HG02981 (cell line): ENCODE data around the gene STPG4.
"Not testable (repeated sequence)": the region's sequence is repeated elsewhere in the genome, so short reads cannot be mapped to it uniquely, and the experiment has no call there.

Experiments
- ATAC-seq: cut with Tn5 transposase; IDR thresholded peaks from one replicate; pipeline ENCODE4 v1.9.1; 2021; ENCODE audit warnings: mild to moderate bottlenecking, moderate library complexity; ENCODE audit not compliant: unreplicated experiment

STPG4 gene

DNA sequence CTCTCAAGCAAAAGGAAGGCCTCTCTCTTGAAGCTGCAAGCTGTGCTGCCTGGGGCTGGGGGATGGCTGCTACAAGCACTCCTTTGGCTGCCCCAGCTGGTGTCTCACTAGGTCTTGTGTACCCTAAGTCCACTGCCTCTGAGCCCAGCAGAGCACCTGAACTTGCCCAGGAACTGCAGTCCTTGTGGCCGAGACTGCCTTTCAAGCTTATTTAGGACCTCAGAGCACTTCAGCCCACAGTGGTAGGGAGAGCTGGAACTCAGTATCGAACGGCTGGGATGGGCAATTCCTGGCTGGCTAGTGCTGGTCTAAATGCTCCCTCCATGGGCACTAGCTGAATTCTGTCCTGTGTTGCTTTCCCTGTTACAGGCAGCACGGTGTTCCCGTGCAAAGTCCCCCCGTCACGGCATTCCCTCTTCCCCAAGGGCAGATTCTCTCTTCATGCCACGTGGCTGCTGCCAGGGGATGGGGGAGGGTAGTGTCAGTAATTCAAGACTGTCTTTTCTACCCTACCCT lies 25.9 kb downstream of the STPG4 start:
- ATAC-seq: no peak

DNA sequence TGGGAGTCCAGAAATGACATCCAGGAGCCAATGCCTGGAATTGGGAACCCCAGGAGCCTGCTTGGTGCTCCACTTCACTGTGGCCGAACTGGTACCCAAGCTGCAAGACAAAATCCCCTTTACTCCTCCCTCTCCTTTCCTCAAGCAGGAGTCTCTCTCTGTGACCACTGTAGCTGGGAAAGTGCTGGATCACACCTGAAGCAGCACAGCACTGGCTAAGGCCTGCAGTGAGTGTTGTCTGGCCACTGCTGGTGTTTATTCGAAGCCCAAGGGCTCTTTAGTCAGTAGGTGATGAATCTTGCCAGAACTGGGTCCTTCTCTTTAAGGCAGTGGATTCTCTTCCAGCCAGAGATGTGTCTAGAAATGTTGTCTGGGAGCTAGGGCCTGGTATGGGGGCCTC lies 26.4 kb downstream of the STPG4 start:
- no peak for ATAC-seq

GRCh38 chr2:47127862-47128543 lies 27.1 kb downstream of the STPG4 start:
- no peak for ATAC-seq

DNA sequence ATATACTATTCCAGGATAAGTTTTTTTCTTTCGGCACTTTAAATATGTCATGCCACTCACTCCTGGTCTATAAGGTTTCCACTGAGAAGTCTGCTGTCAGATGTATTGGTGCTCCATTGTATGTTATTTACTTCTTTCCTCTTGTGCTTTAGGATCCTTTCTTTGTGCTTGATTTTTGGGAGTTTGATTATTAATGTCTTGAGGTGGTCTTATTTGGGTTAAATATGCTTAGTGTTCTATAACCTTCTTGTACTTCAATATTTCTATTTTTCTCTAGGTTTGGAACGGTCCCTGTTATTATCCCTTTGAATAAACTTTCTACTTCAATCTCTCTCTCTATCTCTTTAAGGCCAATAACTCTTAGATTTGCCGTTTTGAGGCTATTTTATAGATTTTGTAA lies 28.3 kb downstream of the STPG4 start:
- no peak for ATAC-seq

DNA sequence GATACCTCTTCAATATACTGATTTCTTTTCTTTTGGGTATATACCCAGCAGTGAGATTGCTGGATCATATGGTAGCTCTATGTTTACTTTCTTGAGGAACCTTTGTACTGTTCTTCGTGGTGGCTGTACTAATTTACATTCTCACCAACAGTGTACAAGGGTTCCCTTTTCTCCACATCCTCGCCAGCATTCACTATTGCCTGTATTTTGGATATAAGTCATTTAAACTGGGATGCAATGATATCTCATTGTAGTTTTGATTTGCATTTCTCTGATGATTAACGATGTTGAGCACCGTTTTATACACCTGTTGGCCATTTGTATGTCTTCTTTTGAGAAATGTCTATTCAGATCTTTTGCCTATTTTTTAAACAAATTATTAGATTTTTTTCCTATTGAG lies 30.4 kb downstream of the STPG4 start:
- ATAC-seq: not testable (repeated sequence)

GRCh38 chr2:47120424-47120823 lies 34.7 kb downstream of the STPG4 start:
- ATAC-seq: not testable (repeated sequence)

- ATAC-seq: no peak
Measured at GRCh38 chr2:47119001-47119400, 36.1 kb downstream of the STPG4 start.

DNA sequence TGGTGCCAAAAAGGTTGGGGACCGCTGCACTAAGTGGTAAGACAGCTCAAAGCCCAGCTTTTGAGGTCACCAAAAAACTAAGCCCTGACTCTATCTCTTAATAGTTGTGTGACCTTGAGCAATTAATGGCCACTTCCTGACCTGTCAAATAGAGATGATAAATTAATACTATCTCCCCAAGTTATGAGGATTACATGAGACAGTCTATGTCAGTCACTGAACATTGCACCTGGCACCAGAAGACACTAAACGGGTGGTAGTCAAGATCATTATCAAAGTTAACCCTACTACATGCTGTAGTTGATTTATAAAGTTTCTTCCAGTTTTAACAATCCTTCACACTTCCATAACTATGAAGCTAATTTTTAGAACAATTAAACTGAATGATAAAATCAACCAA lies 36.5 kb downstream of the STPG4 start:
- no peak for ATAC-seq

- no peak for ATAC-seq
Measured at GRCh38 chr2:47112665-47113435, 42.3 kb downstream of the STPG4 start.

- no peak for ATAC-seq
Measured at GRCh38 chr2:47109680-47110079, 45.4 kb downstream of the STPG4 start.

DNA sequence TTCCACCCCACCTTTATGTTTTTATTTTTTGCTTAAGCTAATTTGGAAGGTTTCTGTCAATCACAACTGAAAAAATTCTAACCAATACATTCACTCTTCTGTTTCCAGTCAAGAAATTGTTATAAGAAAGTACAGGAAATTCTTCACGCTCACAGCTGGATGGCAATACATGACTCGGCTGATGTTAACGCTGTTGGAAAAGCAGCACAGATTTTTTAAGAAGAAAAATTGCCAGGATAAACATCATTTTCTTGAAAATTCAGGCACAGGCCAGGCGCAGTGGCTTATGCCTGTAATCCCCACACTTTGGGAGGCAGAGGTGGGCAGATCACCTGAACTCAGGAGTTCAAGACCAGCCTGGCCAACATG lies 46.1 kb downstream of the STPG4 start:
- no peak for ATAC-seq

DNA sequence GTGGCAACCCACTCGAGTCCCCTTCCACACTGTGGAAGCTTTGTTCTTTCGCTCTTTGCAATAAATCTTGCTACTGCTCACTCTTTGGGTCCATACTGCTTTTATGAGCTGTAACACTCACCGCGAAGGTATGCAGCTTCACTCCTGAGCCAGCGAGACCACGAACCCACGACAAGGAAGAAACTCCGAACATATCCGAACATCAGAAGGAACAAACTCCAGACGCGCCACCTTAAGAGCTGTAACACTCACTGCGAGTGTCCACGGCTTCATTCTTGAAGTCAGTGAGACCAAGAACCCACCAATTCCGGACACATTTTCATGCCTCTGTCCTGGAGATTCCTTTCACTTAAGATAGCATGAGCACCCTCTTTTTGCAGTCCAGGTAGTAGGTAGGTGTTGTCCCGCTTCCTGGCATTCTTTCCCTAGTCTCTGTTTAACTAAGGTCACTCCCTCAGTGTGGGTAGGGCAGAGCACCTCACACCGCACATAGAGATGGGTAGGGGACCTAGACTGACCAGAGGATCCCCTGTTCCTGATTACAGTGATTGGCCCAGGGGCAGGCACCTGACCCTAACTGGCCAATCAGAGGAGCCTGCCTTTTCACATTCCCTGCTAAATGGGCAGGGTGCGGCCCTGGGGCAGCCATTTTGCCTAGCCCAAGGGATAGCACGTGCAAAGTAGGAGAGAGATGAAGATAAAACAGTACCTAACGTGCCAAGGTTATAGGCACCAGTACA lies 46.7 kb downstream of the STPG4 start:
- not testable (repeated sequence) for ATAC-seq

DNA sequence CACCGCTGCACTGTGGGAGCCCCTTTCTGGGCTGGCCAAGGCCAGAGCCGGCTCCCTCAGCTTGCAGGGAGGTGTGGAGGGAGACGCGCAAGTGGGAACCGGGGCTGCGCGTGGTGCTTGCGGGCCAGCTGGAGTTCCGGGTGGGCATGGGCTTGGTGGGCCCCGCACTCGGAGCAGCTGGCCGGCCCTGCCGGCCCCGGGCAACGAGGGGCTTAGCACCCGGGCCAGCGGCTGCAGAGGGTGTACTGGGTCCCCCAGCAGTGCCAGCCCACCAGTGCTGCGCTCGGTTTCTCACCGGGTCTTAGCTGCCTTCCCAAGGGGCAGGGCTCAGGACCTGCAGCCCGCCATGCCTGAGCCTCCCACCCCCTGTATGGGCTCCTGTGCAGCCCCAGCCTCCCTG lies 47.9 kb downstream of the STPG4 start:
- ATAC-seq: not testable (repeated sequence)

DNA sequence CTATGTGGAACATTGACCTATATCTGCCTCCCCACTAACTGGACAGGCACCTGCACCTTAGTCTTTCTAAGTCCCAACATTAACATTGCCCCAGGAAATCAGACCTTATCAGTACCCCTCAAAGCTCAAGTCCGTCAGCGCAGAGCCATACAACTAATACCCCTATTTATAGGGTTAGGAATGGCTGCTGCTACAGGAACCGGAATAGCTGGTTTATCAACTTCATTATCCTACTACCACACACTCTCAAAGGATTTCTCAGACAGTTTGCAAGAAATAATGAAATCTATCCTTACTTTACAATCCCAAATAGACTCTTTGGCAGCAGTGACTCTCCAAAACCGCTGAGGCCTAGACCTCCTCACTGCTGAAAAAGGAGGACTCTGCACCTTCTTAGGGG lies 48.9 kb downstream of the STPG4 start:
- ATAC-seq: not testable (repeated sequence)

- ATAC-seq: not testable (repeated sequence)
Measured at GRCh38 chr2:47099712-47100111, 55.4 kb downstream of the STPG4 start.

GRCh38 chr2:47098953-47099352 lies 56.2 kb downstream of the STPG4 start:
- no peak for ATAC-seq

GRCh38 chr2:47097563-47097962 lies 57.5 kb downstream of the STPG4 start:
- no peak for ATAC-seq

DNA sequence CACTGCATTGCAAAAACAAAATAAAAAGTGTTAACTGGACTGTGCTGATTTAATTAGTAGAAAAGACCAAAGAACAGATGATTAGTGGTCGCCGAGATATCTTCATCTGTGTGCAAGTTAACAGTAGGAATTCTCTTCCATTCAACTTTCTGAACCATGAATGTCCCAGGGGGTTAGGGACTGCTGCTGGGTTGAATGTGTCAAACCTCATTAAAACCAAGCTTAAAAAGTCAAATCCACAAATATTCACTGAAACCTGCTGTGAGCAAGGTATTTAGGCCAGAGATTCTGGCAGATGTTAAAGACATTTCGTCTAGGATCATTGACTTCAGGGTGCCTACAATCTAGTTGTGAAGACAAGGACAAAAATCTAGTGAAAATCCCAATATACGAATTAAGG lies 58.7 kb downstream of the STPG4 start:
- ATAC-seq: no peak

- ATAC-seq: no peak
Measured at GRCh38 chr2:47095349-47096020, 59.6 kb downstream of the STPG4 start.

- no peak for ATAC-seq
Measured at GRCh38 chr2:47094511-47095142, 60.5 kb downstream of the STPG4 start.

GRCh38 chr2:47093626-47094025 lies 61.5 kb downstream of the STPG4 start:
- ATAC-seq: no peak
